GM21528 (cell line): ENCODE measurements around the gene SPATA2L.
"Not testable (repeated sequence)": the region's sequence is repeated elsewhere in the genome, so short reads cannot be mapped to it uniquely, and the experiment has no call there.

ENCODE experiments used
- ATAC-seq: cut with Tn5 transposase; IDR thresholded peaks from one replicate; pipeline ENCODE4 v1.9.1; 2021; ENCODE audit warnings: mild to moderate bottlenecking, moderate library complexity; ENCODE audit not compliant: unreplicated experiment, low FRiP score

The SPATA2L gene

DNA sequence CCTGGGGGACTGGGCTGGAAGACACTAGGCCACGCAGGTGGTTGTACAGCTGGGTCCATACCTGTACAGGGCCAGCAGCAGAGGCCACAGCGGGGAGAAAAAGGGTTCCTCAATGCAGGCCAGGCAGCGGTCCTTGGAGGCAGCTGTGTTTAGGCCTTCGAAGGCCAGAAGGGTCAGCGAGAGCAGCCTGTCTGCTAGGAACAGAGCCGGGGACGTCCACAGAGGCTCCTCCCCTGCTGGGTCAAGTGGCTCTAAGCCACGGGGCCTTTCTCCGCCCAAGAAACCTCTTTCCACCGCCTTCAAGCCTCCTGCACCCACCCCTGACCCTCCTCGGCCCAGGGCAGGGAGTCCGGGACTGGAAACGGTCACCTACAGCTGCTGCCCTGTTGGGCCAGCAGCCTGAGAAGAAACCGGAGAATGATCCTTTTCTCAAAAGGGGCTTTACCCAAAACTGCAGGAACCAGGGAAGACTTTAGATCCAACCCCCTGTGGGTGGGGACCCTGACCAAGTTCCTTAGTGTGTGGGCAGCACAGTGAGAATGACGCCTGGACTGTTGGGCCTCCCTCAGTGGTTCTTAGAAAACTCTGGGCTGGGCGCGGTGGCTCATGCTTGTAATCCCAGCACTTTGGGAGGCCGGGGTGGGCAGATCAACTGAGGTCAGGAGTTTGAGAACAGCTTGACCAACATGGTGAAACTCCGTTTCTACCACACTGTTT, 8.4 kb upstream of the SPATA2L start:
- ATAC-seq, result no peak

DNA sequence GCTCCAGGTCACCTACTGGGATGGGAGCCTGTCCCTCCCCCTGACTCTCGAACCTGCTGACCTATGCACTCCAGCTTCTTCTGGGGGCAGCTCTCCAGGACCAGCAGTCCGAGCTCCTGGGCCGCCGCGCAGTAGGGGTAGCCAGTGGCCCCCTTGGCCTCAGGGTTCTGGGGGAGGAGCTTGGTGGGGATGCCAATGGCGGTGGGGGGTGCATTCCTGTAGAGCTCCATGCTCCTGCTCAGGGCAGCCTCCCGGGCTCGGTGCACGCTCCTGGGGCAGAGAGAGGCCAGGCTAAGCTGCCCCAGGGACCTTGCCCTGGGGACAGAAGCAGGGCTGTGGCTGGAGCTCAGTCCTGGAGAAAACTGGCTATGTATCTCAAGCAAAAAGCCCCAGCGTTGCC, 7.7 kb upstream of the SPATA2L start:
- no peak for ATAC-seq

DNA sequence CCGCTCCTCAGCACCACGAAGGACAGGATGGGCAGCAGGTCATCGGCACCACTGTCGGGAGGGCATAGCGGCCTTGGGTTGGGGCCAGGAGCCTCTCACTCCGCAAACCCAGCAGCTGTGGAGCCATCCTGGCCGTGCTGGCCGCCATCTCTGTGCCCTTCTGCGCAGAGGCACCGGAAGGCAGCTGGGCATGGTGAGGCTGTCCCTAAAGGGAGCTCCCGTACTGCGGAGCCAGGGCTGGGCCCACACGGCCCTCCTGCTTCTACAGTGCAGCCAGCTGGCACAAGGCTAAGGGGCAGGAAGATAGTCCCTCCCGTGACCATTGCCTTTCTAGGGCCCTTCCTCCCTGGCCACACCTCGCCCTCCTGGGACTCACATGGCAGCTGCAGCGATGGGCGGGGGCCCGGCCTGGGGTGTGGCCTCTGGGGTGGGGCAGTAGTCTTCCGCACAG, 7.0 kb upstream of the SPATA2L start:
- ATAC-seq, result no peak

DNA sequence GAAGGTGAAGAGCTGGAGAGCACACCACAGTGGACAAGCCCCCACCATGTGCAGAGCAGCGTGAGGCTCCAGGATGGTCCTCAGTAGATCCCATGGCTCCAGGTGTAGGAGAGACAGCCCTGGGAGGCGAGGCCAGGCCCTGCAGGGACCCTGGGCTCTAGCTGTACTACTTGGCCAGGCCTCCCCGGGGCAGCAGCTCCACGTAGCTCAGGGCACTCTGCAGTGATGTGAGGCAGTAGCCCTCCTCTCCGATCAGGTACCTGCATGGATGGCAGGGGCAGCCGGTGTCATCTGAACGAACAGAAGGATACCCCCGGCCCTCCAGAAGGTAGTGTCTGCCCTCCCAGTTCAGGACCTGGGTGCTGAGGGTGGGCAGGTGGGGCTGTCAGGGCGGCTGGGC, 6.2 kb upstream of the SPATA2L start:
- no peak for ATAC-seq

DNA sequence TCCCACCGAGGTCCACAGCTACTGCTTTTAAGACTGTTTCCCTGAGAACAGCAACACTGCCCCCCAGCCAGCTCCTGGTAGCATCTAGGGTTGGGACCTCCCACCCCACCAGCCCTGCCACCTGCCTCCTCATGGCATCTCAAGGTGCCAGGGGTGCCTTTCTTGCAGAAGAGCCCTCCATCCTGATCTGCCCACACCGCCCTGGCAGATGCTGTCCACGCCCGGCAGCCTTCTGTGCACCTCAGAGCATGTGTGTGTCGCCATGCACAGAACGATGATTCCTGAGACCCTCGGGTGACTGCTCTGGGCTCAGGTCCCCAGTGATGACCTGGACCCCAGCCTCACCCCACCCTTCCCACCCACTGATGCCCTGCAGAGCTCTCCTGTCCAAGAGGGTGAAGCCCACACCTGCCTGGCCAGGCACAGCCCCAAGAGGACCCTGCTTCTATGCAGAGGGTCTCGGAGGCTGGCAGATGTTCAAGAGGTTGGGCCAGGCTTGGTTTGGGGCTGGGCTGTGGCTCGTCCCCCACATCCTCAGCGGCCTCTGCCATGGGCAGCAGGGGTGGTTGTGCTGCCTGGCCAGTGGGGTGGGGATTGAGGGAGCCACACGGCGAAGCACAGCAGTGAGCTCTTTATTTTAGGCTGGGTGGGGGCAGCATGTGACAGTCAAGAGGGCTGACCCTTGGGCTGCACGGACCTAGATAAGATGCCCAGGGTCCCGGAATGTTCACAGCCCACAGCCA, 5.2 kb upstream of the SPATA2L start:
- no peak for ATAC-seq

DNA sequence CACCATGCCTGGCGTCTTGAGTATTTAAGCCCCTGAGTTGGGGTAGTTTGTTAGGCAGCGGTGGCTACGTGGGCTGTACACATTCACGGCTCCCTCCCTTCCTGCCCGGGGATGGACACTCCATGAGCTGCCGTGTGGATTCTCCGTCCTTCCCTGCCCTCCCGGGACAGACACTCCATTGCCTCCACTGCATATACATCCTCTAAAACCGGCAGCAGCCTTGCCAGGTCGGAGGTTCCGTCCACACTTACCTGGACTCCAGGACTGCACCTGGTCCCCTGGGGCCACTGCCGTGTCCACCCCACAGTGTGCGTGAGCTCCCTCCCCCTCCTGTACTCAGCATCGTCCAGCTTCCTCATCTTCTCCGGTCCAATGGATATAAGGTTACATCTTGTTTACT, 3.5 kb upstream of the SPATA2L start:
- no peak for ATAC-seq

DNA sequence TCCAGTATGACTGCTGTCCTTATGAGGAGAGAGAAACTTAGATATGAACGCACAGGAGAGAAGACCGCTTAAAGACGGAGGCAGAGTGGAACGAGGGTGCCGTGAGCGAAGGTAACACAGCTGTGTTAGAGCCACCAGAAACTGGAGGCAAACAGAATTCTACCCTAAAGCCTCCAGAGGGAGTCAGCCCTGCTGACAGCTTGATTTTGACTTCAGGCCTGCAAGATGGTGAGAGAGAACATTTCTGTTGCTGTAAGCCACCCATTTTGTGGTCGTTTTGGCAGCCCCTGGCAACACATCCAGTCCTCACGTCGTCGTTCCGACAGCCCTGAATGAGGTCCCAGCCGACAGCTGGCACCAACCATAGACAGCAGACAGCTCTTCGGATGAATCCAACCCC, 2.8 kb upstream of the SPATA2L start:
- ATAC-seq, result no peak

DNA sequence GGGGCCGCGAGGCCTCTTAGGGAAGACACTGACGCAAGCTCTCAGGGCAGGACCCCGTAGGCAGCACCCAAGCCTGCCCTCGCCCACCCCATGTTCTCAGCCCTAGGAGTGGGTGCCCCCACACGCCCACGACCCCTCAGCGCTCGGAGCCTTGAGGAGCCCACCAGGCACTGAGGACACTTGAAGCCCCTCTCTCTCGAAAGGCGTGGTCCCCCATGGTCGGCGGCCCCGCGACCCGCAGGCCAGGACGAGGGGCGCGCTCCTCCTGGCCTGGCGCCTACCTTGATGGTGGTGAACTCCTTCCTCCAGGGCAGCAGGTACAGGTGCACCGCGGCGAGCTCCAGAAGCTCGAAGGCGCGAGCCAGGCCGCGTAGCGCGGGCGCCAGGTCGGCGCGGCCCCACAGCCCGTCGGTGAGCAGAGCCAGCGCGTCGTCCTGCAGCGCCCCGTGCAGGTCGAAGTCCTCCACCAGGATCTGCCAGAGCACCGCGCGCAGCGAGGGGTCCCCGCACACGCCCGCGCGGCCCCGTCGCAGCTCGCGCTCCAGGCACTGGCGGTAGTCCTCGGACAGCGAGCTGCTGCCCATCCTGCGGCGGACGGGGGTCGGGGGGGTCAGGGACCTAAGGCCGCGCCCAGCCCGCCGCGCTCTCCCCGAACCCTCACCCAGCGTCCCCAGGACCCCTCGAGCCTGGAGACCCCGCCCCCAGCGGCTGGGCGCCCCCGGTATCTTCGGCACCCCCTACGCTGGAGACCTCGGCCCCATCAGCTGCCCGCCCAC, 668 bp downstream of the SPATA2L start:
- ATAC-seq, result peak; percentile 16

DNA sequence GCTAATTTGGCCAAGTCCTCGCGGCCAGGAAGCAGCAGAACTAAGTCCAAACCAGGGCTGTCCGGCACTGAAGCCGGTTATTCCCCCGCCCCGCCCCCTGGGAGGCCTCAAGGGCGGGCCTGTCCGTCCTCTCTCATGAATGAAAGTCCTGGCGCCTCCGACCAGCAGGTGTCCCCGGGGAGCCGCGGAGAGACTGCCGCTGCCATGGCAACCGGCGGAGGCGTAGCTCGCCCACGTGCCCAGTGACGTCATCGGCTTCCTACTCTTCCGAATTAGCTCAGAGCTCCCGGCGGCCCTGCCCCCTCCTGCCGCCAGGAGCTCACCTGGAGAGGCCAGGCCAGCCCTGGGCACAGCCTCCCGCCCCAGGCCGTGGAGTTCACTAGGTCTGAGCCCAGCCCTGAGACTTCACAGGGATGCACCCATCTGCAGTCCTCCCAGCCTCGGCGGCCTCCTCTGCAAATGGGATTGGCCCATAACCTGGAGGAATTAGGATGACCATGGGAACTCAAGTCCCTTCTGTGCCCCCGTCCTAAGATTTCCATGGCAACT, 1.3 kb downstream of the SPATA2L start:
- no peak for ATAC-seq

DNA sequence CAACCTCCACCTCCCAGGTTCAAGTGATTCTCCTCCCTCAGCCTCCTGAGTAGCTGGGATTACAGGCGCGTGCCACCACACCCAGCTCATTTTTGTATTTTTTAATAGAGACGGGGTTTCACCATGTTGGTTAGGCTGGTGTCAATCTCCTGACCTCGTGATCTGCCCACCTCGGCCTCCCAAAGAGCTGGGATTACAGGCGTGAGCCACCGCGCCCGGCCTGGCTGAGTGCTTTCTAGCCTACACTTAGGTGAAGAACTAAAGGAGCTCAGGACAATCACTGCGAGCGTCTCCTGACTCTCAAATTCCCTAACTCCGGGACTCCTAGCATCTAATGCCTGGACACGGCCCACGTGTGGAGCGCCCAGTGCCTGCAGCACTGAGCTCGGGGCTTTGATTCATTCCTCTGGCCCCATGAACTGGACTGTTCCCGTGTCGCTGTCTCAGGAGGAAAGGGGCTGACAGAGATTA, 1.8 kb downstream of the SPATA2L start:
- not testable (repeated sequence) for ATAC-seq

DNA sequence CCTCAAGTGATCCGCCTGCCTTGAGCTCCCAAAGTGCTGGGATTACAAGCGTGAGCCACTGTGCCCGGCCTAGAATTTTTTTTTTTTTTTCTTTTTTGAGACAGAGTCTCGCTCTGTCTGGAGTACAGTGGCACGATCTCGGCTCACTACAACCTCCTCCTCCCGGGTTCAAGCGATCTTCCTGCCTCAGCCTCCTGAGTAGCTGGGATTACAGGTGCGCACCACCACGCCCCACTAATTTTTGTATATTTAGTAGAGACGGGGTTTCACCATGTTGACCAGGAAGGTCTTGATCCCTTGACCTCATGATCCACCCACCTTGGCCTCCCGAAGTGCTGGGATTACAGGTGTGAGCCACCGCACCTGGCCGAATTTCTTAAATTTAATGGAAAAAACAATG, 2.8 kb downstream of the SPATA2L start:
- ATAC-seq, result not testable (repeated sequence)

DNA sequence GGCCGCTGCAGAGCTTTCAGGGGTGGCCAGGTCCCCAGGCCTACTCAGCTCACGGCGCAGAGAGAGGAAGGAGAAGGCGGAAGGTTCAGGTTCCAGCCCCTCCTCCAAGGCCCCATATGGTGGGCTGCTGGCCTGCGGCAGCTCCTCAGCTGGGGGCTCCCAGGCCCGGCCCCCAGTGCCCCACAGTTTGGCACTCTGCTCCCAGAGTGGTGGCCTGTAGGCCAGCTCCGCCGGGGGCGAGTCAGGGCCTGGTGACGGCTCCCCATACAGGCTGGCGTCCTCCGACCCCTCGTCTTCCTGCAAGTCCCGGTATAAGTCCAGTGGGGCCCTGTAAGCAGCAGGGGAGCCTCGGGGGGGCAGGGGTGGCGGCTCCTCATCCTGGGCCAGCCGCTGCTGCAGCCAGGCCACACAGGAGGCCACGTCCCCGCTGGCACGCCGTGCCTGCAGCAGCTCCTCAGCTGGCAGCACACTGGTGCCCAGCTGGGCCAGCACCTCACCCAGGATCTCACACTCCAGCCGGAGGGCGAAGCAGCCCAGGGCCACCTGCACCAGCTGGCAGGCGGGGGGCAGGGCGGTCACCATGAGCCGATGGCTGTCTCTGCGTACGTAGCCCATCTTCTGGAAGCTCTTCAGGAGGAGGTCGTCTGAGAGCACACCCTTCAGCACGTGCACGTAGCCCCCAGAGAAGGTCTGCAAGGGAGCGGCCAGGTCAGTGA, 3.7 kb downstream of the SPATA2L start:
- ATAC-seq, result no peak

DNA sequence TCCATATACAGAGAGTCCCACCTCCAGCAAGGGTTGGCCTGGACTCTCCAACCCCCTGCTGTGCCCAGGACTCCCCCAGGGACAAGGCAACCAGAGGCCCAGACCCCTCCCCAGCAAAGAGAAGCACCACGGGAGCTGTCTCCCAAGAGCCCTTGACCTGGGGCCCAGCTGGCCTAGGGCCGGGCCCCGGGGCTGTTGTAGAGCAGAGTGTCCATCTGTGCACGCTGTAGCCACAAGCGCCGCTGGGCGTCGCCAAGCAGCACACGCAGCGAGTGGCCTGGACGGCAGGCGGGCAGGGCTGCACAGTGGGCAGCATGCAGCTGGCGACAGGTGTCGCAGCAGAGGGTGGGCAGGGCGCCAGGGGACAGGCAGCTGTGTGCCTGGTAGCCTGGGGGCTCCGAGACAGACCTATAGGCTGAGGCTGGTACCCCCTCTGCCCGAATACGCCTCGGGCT, 4.3 kb downstream of the SPATA2L start:
- no peak for ATAC-seq

DNA sequence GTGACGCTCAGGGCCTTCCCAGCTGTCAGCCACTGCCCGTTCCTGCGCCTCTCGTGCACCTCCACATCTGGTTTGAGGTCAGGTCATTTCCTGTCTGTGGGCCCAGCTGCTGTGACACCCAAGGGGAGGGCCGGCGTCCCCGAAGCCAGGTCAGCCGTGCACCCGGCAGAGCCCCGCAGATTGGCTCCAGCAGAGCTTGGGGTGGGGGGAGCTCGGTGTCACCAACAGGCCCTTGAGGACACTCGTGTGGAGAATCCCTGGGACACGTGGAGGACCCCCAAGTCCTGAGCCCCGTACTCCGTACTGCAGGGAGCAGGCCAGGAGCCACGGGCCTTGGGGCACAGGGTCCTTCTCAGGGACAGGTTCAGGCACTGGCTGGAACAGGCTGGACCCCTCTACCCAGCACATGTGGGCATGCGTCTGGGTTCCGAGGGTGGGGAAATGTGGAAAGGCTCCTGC, 4.8 kb downstream of the SPATA2L start:
- ATAC-seq, result no peak

DNA sequence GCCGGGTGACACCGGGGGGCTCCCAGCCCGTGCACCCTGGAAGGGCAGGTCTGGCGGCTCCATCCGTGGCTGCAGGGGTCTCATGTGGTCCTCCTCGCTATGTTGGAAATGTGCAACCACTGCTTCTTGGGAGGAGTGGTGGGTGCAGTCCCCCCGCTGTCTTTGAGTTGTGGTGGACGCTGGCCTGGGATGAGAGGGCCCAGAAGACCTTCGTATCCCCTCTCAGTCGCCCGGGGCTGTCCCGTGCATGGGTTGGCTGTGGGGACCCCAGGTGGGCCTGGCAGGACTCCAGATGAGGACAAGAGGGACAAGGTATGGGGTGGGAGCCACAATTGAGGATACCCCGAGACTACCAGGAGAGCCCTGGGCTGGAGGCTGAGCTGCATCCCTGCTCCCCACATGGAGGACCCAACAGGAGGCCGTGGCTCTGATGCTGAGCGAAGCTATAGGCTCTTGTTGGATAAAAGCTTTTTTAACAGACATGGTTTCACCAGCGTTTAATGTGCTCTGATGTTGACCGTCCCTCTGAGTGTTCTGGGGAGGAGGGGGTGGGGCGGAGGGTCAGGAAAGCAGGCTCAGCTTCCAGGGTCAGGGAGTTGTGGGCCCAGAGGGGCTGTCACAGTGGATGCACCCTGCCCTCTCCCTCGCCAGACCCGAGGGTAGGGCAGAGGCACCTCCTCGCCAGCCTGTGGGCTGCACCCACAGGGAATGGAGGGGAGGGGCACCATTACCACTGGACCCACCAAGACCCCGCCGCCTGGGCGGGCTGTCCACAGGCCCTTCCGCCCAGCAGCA, 5.4 kb downstream of the SPATA2L start:
- no peak for ATAC-seq

DNA sequence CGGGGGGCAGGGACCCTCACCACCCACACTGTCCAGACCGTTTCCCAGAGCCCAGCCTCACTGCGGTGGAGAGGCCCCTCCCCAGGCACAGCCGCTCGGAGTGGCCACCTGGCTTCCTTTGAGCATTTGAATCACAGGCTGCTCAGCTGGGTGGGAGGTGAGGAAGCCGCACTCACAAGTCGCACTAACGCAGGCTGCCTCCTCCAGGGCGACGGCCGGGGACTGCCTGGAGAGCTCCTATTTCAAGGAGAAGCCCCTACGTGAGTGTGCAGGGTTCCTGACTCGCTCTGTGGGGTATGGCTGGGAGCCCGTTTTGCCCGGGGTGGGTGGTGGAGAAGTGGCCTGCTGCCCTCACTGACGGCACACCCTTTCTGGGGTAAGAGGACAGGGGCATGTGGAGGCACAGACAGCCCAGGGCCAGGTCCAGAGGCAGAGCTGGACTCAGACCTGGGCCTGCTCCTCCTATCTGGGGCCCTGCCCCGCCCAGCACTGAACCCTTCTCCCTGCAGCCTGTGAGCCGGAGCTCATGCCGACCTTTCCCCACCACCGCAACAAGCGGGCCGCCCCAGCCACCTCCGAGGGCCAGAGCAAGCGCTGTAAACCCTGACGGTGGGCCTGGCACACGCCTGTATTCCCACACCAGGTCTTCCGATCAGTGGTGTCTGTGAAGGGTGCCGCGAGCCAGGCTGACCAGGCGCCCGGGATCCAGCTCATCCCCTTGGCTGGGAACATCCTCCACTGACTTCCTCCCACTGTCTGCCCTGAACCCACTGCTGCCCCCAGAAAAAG, 6.2 kb downstream of the SPATA2L start:
- no peak for ATAC-seq

DNA sequence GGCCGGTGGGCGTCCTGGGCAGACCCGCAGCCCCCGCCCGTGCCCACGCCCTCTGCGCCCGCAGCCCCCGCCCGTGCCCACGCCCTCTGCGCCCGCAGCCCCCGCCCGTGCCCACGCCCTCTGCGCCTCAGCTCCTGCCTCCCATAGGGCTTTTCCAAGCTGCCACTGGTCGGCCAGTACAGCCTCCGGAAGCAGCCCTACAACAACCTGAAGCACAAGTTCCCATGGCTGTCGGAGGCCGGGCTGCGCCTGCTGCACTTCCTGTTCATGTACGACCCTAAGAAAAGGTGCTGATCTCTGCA, 6.8 kb downstream of the SPATA2L start:
- not testable (repeated sequence) for ATAC-seq

DNA sequence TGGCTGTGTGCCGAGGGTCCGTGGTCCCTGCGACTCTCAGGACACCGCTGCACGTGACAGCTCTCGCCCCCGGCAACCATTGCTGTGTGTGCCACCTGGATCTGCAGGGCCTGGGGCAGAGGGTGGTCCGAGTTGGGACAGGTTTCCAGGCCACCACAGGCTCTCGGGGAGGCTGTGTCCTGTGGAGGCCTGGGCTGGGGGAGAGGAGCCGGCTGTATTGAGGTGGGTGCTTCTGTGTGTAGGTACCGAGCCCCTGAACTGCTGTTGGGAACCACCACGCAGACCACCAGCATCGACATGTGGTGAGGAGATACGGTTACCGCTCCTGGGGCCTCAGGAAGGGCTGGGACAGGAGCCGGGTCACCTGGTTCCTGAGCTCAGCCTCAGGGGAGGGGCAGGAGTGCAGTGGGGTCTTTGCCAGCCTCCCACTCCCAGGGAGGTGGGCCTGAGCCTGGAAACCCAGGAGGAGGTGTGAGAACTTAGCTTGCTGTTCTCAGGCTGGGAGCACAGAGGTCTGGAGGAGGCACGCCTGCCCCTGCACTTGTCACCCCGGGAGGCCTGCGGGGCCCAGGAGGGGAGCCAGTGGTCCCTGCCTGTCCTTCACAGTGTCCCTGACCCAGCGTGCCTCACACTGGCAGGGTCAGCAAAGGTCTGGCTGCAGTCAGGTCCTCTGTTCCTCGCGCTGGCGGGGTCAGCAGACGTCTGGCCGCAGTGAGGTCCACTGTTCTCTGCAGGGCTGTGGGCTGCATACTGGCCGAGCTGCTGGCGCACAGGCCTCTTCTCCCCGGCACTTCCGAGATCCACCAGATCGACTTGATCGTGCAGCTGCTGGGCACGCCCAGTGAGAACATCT, 7.3 kb downstream of the SPATA2L start:
- no peak for ATAC-seq
